K562 (cell line): Measurements from ENCODE around the gene RAB6A. TPM values are rescaled to one million over a fixed set of nuclear protein-coding genes. Genes with fewer than 3 reads are reported as not detected.

ENCODE experiments used
- ATAC-seq: fragments of 200-7000 bp; cut with Tn5 transposase; 3 replicates; pipeline ENCODE4 v1.9.1; 2020; ENCODE audit warnings: moderate library complexity
- BruUV-seq: library from RNA; stranded (reverse); fragments of 400-500 nt; replicated peaks from 2 replicates; lab custom pipeline; 2021; lab: Mats Ljungman, UMichigan
- CTCF ChIA-PET: fragments of 300-600 bp; formaldehyde crosslinking; extraction: SDS; loops from one replicate; lab custom pipeline; 2021; ENCODE audit warnings: low intra/inter-chr PET ratio; lab: Yijun Ruan, JAX
- POLR2A ChIA-PET: fragments of 300-600, 350-650 bp; sonication (Branson Sonifier 250); formaldehyde crosslinking; extraction: SDS; loops from one replicate; lab custom pipeline; 2021; ENCODE audit warnings: antibody characterized with exemption, inconsistent platforms; lab: Yijun Ruan, JAX
- DNase-seq, 4 experiments: peaks; one replicate each; pipeline versions ENCODE4 v3.0.0 to v3.0.0-alpha.2; 2011 to 2018; ENCODE audit warnings: low spot score in 3 of 4, mixed read lengths in 3 of 4; ENCODE audit errors: extremely low read depth in 1 of 4
- FAIRE-seq: peaks from 2 replicates; lab custom pipeline; 2011; peaks lifted over from hg19 to GRCh38; lab: Jason Lieb, UNC
- H2AFZ ChIP-seq: 2 replicates; pipeline ENCODE4 v1.6.0; 2011; ENCODE audit warnings: low read depth, low read length, control low read depth, inconsistent platforms
- H3K27ac ChIP-seq: fragments of 200-600 bp; 3 replicates; pipeline ENCODE4 v1.8.0; 2011; ENCODE audit warnings: low read depth, mild to moderate bottlenecking, control low read depth, inconsistent platforms, low read length, moderate library complexity, mixed read lengths; ENCODE audit errors: extremely low read depth
- H3K27me3 ChIP-seq, 2 experiments: fragments of 300-600 bp in 1 of 2; 2 replicates in 1 of 2; 3 replicates in 1 of 2; pipeline versions ENCODE4 v1.6.0 to v1.8.0; 2011; ENCODE audit warnings: inconsistent platforms in 2 of 2, low read length in 2 of 2, mild to moderate bottlenecking in 1 of 2, mixed read lengths in 1 of 2, moderate library complexity in 1 of 2; ENCODE audit not compliant: control insufficient read depth in 2 of 2, insufficient read depth in 2 of 2
- H3K36me3 ChIP-seq: fragments of 300-600 bp; 3 replicates; pipeline ENCODE4 v1.8.0; 2011; ENCODE audit warnings: mild to moderate bottlenecking, low read length, inconsistent platforms; ENCODE audit not compliant: control insufficient read depth, insufficient read depth
- H3K4me1 ChIP-seq, 2 experiments: fragments of 200-600 bp in 1 of 2; replicated peaks in 1 of 2; 2 replicates in 1 of 2; 3 replicates in 1 of 2; pipeline versions ENCODE4 v1.5.1 to v1.8.0; 2011; ENCODE audit warnings: inconsistent platforms in 2 of 2, low read length in 2 of 2, mild to moderate bottlenecking in 1 of 2, mixed read lengths in 1 of 2, moderate library complexity in 1 of 2; ENCODE audit not compliant: control insufficient read depth in 2 of 2, insufficient read depth in 2 of 2
- H3K4me2 ChIP-seq: 2 replicates; pipeline ENCODE4 v1.6.1; 2011; ENCODE audit warnings: low read length, control low read depth, inconsistent platforms, mixed read lengths; ENCODE audit not compliant: insufficient read depth
- H3K4me3 ChIP-seq: fragments of 200-600 bp; sonication (generic), shearing (Covaris generic); 2 replicates; pipeline ENCODE4 v1.5.1; 2016; ENCODE audit warnings: control low read depth, inconsistent platforms
- H3K79me2 ChIP-seq: fragments of 200-600 bp; 3 replicates; pipeline ENCODE4 v1.8.0; 2011; ENCODE audit warnings: low read length, inconsistent platforms; ENCODE audit not compliant: control insufficient read depth, insufficient read depth
- H3K9ac ChIP-seq, 2 experiments: 2 replicates each; pipeline versions ENCODE4 v1.6.0 to v1.6.1; 2011; ENCODE audit warnings: low read depth in 2 of 2, low read length in 2 of 2, control low read depth in 1 of 2, inconsistent platforms in 1 of 2, mild to moderate bottlenecking in 1 of 2, mixed read lengths in 1 of 2; ENCODE audit not compliant: insufficient read depth in 1 of 2
- H3K9me1 ChIP-seq: one replicate; pipeline ENCODE4 v1.6.0; 2011; ENCODE audit warnings: inconsistent platforms, mild to moderate bottlenecking, low read length, moderate library complexity; ENCODE audit not compliant: control insufficient read depth, insufficient read depth
- H3K9me3 ChIP-seq: replicated peaks from 2 replicates; pipeline ENCODE4 v1.5.1; 2011; ENCODE audit warnings: low read depth, low read length, inconsistent platforms; ENCODE audit not compliant: control insufficient read depth, insufficient read depth
- H4K20me1 ChIP-seq: replicated peaks from 2 replicates; pipeline ENCODE4 v1.6.1; 2011; ENCODE audit warnings: low read length, inconsistent platforms, mixed read lengths; ENCODE audit not compliant: control insufficient read depth, insufficient read depth
- C11orf30 ChIP-seq: fragments of 450-650 bp; IDR thresholded peaks from 2 replicates; pipeline ENCODE4 v1.6.1; 2016; ENCODE audit warnings: low read depth, mild to moderate bottlenecking
- HDAC2 ChIP-seq: fragments of 450-650 bp; IDR thresholded peaks from 2 replicates; pipeline ENCODE4 v1.6.1; 2016; ENCODE audit warnings: mild to moderate bottlenecking
- IRF2 ChIP-seq: sonication (generic); formaldehyde crosslinking; IDR thresholded peaks from 2 replicates; pipeline ENCODE4 v1.8.1; 2022; ENCODE audit warnings: mild to moderate bottlenecking, missing genetic modification reagents
- MAFG ChIP-seq: fragments of 450-650 bp; conservative IDR thresholded peaks from 2 replicates; pipeline ENCODE4 v1.6.1; 2016; ENCODE audit warnings: missing genetic modification characterization, missing compliant biosample characterization
- MAFK ChIP-seq: IDR thresholded peaks from 2 replicates; pipeline ENCODE4 v1.6.1; 2011; ENCODE audit warnings: low read length, improper control_type of control experiment
- ZNF316 ChIP-seq: fragments of 450-650 bp; IDR thresholded peaks from 2 replicates; pipeline ENCODE4 v1.6.1; 2016
- WGBS: fragments of 100-300 bp; shearing (Covaris generic); methylation state at CpG from one replicate; pipeline ENCODE4 v1.1.6; 2016; ENCODE audit warnings: low coverage, mixed read lengths; ENCODE audit not compliant: insufficient coverage; ENCODE audit errors: missing lambda C conversion rate; 5-methylcytosine and 5-hydroxymethylcytosine counted together
- in situ Hi-C: fragments of 300-500 bp; cut with MboI; formaldehyde crosslinking; loops from 4 replicates; pipeline ENCODE4 v1.15.0; 2018; ENCODE audit warnings: inconsistent platforms, mixed read lengths
- intact Hi-C: fragments of 100-400 bp; cut with micrococcal nuclease; formaldehyde crosslinking; loops from 2 replicates; pipeline ENCODE4 v1.14.2; 2022
- polyA plus RNA-seq, 8 experiments: library from polyadenylated mRNA; depleted of rRNA in 4 of 8; stranded (reverse) in 5 of 8; unstranded in 3 of 8; fragments of >200 nt; fragmentation: Nextera tagmentation in 2 of 8; fragmentation: Illumina TruSeq in 1 of 8; extraction: Ambion mirVana in 2 of 8; extraction: Trizol in 1 of 8; gene quantifications; 2 replicates each; pipeline versions ENCODE4 v1.2.1 to v1.2.3, GENCODE V29; 2011 to 2014; ENCODE audit warnings: inconsistent platforms in 1 of 8, missing spikeins in 1 of 8
- total RNA-seq, 7 experiments: library from RNA; depleted of rRNA in 6 of 7; stranded (reverse); fragments of >200 nt in 6 of 7; fragmentation: Illumina TruSeq in 2 of 7; extraction: Trizol in 2 of 7; gene quantifications; 2 replicates each; pipeline versions ENCODE4 v1.2.1 to v1.2.3, GENCODE V29; 2011 to 2021; ENCODE audit warnings: low replicate concordance in 1 of 7
- TF ChIP-seq, protein P1 (sequence below): fragments of 250-450 bp; sonication (Bioruptor Pico); IDR thresholded peaks from 2 replicates; pipeline ENCODE4 v1.8.0; 2022; ENCODE audit warnings: moderate library complexity, mild to moderate bottlenecking, inconsistent platforms
- TF ChIP-seq, protein P2 (sequence below): fragments of 250-450 bp; sonication (Bioruptor Pico); IDR thresholded peaks from 2 replicates; pipeline ENCODE4 v1.4.0; 2020; ENCODE audit warnings: mild to moderate bottlenecking, moderate library complexity, borderline replicate concordance

RAB6A gene
- total and polyA plus RNA-seq, 9 of the 15 experiments (the other 6 are each of a cell fraction or from before 2014, with no cell fraction given) = 14.0 to 95.3 (median 45.4) TPM

DNA sequence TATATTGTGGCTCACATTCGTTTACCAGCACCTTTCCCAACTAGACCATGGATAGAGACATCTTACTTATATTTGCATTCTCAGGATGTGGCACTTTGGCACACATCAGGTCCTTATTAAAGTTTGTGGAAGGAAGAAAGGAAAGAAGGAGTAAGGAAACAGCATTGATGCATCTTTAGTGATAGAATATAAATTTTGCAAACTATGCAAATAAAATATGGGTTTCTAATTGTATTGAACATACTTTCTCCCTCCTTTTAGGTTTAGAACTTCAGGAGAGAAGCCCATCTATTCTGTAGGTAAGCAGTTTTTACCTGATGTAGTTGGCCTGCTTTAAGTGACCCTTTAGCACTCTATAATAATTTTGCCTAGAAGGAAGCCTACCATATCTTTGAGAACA, 47.2 kb upstream of the RAB6A start:
- H3K36me3 ChIP-seq = peaks cover 17% of the 10 kb centered on the region; the same call in 2 of the 3 replicates
- H3K4me1 ChIP-seq = peaks cover 0 to 3% of the 10 kb centered on the region in 2 experiments; a peak in 1 of 5 replicates
- in situ Hi-C loops = no loop called here
- CTCF ChIA-PET = no interaction called here
- TF ChIP-seq IRF2 (CRISPR knock-in tag) (no peak), ZNF316 (peak; percentile 80), HDAC2 (no peak), MAFG (tag) (0 out of 2 replicates have a peak, but pooled peaks have one; percentile 13), MAFK (0 out of 2 replicates have a peak, but pooled peaks have one; percentile 13), C11orf30 (peak; percentile 61; the same call in 1 of the 2 replicates)
- TF ChIP-seq, protein P1, sequence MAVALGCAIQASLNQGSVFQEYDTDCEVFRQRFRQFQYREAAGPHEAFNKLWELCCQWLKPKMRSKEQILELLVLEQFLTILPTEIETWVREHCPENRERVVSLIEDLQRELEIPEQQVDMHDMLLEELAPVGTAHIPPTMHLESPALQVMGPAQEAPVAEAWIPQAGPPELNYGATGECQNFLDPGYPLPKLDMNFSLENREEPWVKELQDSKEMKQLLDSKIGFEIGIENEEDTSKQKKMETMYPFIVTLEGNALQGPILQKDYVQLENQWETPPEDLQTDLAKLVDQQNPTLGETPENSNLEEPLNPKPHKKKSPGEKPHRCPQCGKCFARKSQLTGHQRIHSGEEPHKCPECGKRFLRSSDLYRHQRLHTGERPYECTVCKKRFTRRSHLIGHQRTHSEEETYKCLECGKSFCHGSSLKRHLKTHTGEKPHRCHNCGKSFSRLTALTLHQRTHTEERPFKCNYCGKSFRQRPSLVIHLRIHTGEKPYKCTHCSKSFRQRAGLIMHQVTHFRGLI (CRISPR knock-in tag) = no peak
- TF ChIP-seq, protein P2, sequence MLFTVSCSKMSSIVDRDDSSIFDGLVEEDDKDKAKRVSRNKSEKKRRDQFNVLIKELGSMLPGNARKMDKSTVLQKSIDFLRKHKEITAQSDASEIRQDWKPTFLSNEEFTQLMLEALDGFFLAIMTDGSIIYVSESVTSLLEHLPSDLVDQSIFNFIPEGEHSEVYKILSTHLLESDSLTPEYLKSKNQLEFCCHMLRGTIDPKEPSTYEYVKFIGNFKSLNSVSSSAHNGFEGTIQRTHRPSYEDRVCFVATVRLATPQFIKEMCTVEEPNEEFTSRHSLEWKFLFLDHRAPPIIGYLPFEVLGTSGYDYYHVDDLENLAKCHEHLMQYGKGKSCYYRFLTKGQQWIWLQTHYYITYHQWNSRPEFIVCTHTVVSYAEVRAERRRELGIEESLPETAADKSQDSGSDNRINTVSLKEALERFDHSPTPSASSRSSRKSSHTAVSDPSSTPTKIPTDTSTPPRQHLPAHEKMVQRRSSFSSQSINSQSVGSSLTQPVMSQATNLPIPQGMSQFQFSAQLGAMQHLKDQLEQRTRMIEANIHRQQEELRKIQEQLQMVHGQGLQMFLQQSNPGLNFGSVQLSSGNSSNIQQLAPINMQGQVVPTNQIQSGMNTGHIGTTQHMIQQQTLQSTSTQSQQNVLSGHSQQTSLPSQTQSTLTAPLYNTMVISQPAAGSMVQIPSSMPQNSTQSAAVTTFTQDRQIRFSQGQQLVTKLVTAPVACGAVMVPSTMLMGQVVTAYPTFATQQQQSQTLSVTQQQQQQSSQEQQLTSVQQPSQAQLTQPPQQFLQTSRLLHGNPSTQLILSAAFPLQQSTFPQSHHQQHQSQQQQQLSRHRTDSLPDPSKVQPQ = no peak
- no peak overlapping the region for H3K4me2 ChIP-seq
- no peaks in the 10 kb centered on the region for H3K9me3 ChIP-seq
- H4K20me1 ChIP-seq = no peaks in the 10 kb centered on the region
- 27% methylated on average over 1 of the region's 1 CpG for WGBS
- no peaks in the 10 kb centered on the region for H3K27me3 ChIP-seq
- H3K79me2 ChIP-seq = peaks cover 4% of the 10 kb centered on the region; the same call in 1 of the 3 replicates
- BruUV-seq = no TSS peak
- no peak overlapping the region for H3K27ac ChIP-seq
- no peak for ATAC-seq
- H3K9ac ChIP-seq = no peak overlapping the region
- no peak for DNase-seq
- no peak for FAIRE-seq
- POLR2A ChIA-PET = interaction anchor here (1.0 kb wide), 1 partner anchor 9 kb away, joined by 3 read pairs; no protein-coding TSS in a partner anchor
- H3K9me1 ChIP-seq = no peaks in the 10 kb centered on the region
- no peak overlapping the region for H2AFZ ChIP-seq
- intact Hi-C loops = no loop called here
- H3K4me3 ChIP-seq = no peak overlapping the region
